ENCODE data around the gene ALDH4A1. TPM values are rescaled to one million over a fixed set of nuclear protein-coding genes. Genes with fewer than 3 reads are reported as not detected.

The ALDH4A1 gene
- total RNA-seq, 1 experiment from 2014 or later, result 26.1 TPM

DNA sequence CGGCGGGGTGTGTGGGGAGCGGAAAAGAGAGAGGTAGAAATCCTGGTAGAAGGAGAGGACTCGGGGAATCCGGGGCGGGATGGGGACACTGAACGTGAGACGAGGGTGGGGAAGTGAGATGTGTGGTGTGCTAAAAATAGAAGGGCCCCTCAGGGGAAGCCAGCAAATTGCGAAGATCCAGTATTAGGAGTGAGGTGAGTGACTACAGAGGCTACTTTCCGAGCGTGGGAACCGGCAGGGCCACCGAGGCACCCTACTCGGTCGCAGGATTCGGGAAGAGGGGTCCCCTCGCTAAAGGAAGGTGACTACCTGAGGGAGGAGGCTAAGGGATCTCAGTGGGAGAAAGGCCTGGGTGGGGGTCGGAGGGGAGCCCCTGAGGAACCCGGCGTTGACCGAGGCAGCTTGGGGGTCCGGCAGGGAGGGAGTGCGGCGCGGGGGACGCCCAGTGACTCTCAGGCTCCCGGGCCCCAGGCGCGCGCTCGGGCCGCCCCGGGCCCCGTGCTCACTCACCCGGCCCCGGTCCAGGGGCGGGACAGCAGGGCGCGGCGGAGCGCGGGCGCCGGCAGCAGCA lies 318 bp downstream of the ALDH4A1 start:
- Histone ChIP-seq H4K8ac (replicated peaks; ENCODE audit: insufficient read length, low read depth, low read length) (no peak overlapping the region), H3K9ac (ENCODE audit: extremely low read depth, insufficient read length, low read length) (peak overlapping the region; percentile 30), H3K4me1 (ENCODE audit: insufficient read depth, low read length) (no peaks in the 10 kb centered on the region), H3K23me2 (ENCODE audit: insufficient read length, low read depth, low read length, poor library complexity, severe bottlenecking) (peaks cover 4% of the 10 kb centered on the region), H3K79me2 (ENCODE audit: insufficient read depth, low read length) (no peaks in the 10 kb centered on the region), H2BK120ac (ENCODE audit: low read depth, low read length, poor library complexity, severe bottlenecking) (no peak overlapping the region), H2BK12ac (ENCODE audit: insufficient read length, low read depth, low read length) (no peak overlapping the region), H3K23ac (ENCODE audit: insufficient read length, low read depth, low read length) (no peak overlapping the region), H2AFZ (ENCODE audit: low read length) (no peak overlapping the region), H3K79me1 (ENCODE audit: insufficient read depth, low read depth, low read length, poor library complexity, severe bottlenecking) (no peaks in the 10 kb centered on the region), H3T11ph (ENCODE audit: low read length) (no peak overlapping the region), H3K18ac (ENCODE audit: insufficient read length, low read depth, low read length) (no peak overlapping the region), H4K20me1 (ENCODE audit: control insufficient read depth, insufficient read depth, insufficient read length) (no peaks in the 10 kb centered on the region), H4K91ac (ENCODE audit: insufficient read length, low read depth, low read length) (no peak overlapping the region), H3K27ac (ENCODE audit: insufficient read length, low read depth, low read length) (no peak overlapping the region), H2BK15ac (ENCODE audit: low read depth, low read length) (no peak overlapping the region), H4K5ac (ENCODE audit: insufficient read length, low read depth, low read length) (no peak overlapping the region), H3K9me3 (ENCODE audit: control insufficient read depth, low read depth, low read length) (no peaks in the 10 kb centered on the region), H3K4me2 (ENCODE audit: insufficient read depth, insufficient read length, low read length) (peak overlapping the region; percentile 61), H2AK5ac (ENCODE audit: insufficient read length, low read length) (no peak overlapping the region), H3K14ac (ENCODE audit: insufficient read depth, low read length) (0 out of 2 replicates have a peak overlapping the region, but pooled peaks have one; percentile 30), H3K27me3 (ENCODE audit: insufficient read depth, low read length) (no peaks in the 10 kb centered on the region), H3K4ac (ENCODE audit: low read depth, low read length) (no peak overlapping the region), H2BK5ac (ENCODE audit: insufficient read length, low read length) (no peak overlapping the region), H2BK20ac (ENCODE audit: low read depth, low read length, poor library complexity, severe bottlenecking) (no peak overlapping the region), H3K56ac (ENCODE audit: insufficient read length, low read depth, low read length) (no peak overlapping the region)
- H3K27me3 Mint-ChIP-seq (ENCODE audit: low read depth), result peaks cover 8% of the 10 kb centered on the region
- H3K4me3 Mint-ChIP-seq, result peak overlapping the region; percentile 95 to 99
- WGBS (ENCODE audit: extremely low coverage, insufficient read length, low lambda C conversion rate), result no CpG with 5 or more reads among the region's 44 CpGs
- H3K4me1 Mint-ChIP-seq, result peaks cover 12 to 16% of the 10 kb centered on the region in 2 experiments
- TF ChIP-seq, protein P1, sequence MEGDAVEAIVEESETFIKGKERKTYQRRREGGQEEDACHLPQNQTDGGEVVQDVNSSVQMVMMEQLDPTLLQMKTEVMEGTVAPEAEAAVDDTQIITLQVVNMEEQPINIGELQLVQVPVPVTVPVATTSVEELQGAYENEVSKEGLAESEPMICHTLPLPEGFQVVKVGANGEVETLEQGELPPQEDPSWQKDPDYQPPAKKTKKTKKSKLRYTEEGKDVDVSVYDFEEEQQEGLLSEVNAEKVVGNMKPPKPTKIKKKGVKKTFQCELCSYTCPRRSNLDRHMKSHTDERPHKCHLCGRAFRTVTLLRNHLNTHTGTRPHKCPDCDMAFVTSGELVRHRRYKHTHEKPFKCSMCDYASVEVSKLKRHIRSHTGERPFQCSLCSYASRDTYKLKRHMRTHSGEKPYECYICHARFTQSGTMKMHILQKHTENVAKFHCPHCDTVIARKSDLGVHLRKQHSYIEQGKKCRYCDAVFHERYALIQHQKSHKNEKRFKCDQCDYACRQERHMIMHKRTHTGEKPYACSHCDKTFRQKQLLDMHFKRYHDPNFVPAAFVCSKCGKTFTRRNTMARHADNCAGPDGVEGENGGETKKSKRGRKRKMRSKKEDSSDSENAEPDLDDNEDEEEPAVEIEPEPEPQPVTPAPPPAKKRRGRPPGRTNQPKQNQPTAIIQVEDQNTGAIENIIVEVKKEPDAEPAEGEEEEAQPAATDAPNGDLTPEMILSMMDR (conservative IDR thresholded peaks at IDR 0.05), result no peak
- no peak for DNase-seq
- H3K9me3 Mint-ChIP-seq, result no peaks in the 10 kb centered on the region
- H3K27ac Mint-ChIP-seq, result peak overlapping the region; percentile 86 to 98 (median 89)
- H3K36me3 Mint-ChIP-seq (ENCODE audit: insufficient read depth in 1 of 3, low read depth in 3 of 3), result peaks cover 0 to 2% (median 0%) of the 10 kb centered on the region in 3 experiments; a peak in 4 of 7 replicates
